K562 (cell line): ENCODE measurements around the gene MTREX. TPM values are rescaled to one million over a fixed set of nuclear protein-coding genes. Genes with fewer than 3 reads are reported as not detected.

Experiments
- ATAC-seq: fragments of 200-7000 bp; cut with Tn5 transposase; 3 replicates; pipeline ENCODE4 v1.9.1; 2020; ENCODE audit warnings: moderate library complexity
- BruUV-seq: library from RNA; stranded (reverse); fragments of 400-500 nt; replicated peaks from 2 replicates; lab custom pipeline; 2021; lab: Mats Ljungman, UMichigan
- CTCF ChIA-PET: fragments of 300-600 bp; formaldehyde crosslinking; extraction: SDS; loops from one replicate; lab custom pipeline; 2021; ENCODE audit warnings: low intra/inter-chr PET ratio; lab: Yijun Ruan, JAX
- POLR2A ChIA-PET: fragments of 300-600, 350-650 bp; sonication (Branson Sonifier 250); formaldehyde crosslinking; extraction: SDS; loops from one replicate; lab custom pipeline; 2021; ENCODE audit warnings: antibody characterized with exemption, inconsistent platforms; lab: Yijun Ruan, JAX
- DNase-seq, 4 experiments: peaks; one replicate each; pipeline versions ENCODE4 v3.0.0 to v3.0.0-alpha.2; 2011 to 2018; ENCODE audit warnings: low spot score in 3 of 4, mixed read lengths in 3 of 4; ENCODE audit errors: extremely low read depth in 1 of 4
- FAIRE-seq: peaks from 2 replicates; lab custom pipeline; 2011; peaks lifted over from hg19 to GRCh38; lab: Jason Lieb, UNC
- H2AFZ ChIP-seq: 2 replicates; pipeline ENCODE4 v1.6.0; 2011; ENCODE audit warnings: low read depth, low read length, control low read depth, inconsistent platforms
- H3K27ac ChIP-seq: fragments of 200-600 bp; 3 replicates; pipeline ENCODE4 v1.8.0; 2011; ENCODE audit warnings: low read depth, mild to moderate bottlenecking, control low read depth, inconsistent platforms, low read length, moderate library complexity, mixed read lengths; ENCODE audit errors: extremely low read depth
- H3K27me3 ChIP-seq, 2 experiments: fragments of 300-600 bp in 1 of 2; 2 replicates in 1 of 2; 3 replicates in 1 of 2; pipeline versions ENCODE4 v1.6.0 to v1.8.0; 2011; ENCODE audit warnings: inconsistent platforms in 2 of 2, low read length in 2 of 2, mild to moderate bottlenecking in 1 of 2, mixed read lengths in 1 of 2, moderate library complexity in 1 of 2; ENCODE audit not compliant: control insufficient read depth in 2 of 2, insufficient read depth in 2 of 2
- H3K36me3 ChIP-seq: fragments of 300-600 bp; 3 replicates; pipeline ENCODE4 v1.8.0; 2011; ENCODE audit warnings: mild to moderate bottlenecking, low read length, inconsistent platforms; ENCODE audit not compliant: control insufficient read depth, insufficient read depth
- H3K4me1 ChIP-seq, 2 experiments: fragments of 200-600 bp in 1 of 2; replicated peaks in 1 of 2; 2 replicates in 1 of 2; 3 replicates in 1 of 2; pipeline versions ENCODE4 v1.5.1 to v1.8.0; 2011; ENCODE audit warnings: inconsistent platforms in 2 of 2, low read length in 2 of 2, mild to moderate bottlenecking in 1 of 2, mixed read lengths in 1 of 2, moderate library complexity in 1 of 2; ENCODE audit not compliant: control insufficient read depth in 2 of 2, insufficient read depth in 2 of 2
- H3K4me2 ChIP-seq: 2 replicates; pipeline ENCODE4 v1.6.1; 2011; ENCODE audit warnings: low read length, control low read depth, inconsistent platforms, mixed read lengths; ENCODE audit not compliant: insufficient read depth
- H3K4me3 ChIP-seq: fragments of 200-600 bp; sonication (generic), shearing (Covaris generic); 2 replicates; pipeline ENCODE4 v1.5.1; 2016; ENCODE audit warnings: control low read depth, inconsistent platforms
- H3K79me2 ChIP-seq: fragments of 200-600 bp; 3 replicates; pipeline ENCODE4 v1.8.0; 2011; ENCODE audit warnings: low read length, inconsistent platforms; ENCODE audit not compliant: control insufficient read depth, insufficient read depth
- H3K9ac ChIP-seq, 2 experiments: 2 replicates each; pipeline versions ENCODE4 v1.6.0 to v1.6.1; 2011; ENCODE audit warnings: low read depth in 2 of 2, low read length in 2 of 2, control low read depth in 1 of 2, inconsistent platforms in 1 of 2, mild to moderate bottlenecking in 1 of 2, mixed read lengths in 1 of 2; ENCODE audit not compliant: insufficient read depth in 1 of 2
- H3K9me1 ChIP-seq: one replicate; pipeline ENCODE4 v1.6.0; 2011; ENCODE audit warnings: inconsistent platforms, mild to moderate bottlenecking, low read length, moderate library complexity; ENCODE audit not compliant: control insufficient read depth, insufficient read depth
- H3K9me3 ChIP-seq: replicated peaks from 2 replicates; pipeline ENCODE4 v1.5.1; 2011; ENCODE audit warnings: low read depth, low read length, inconsistent platforms; ENCODE audit not compliant: control insufficient read depth, insufficient read depth
- H4K20me1 ChIP-seq: replicated peaks from 2 replicates; pipeline ENCODE4 v1.6.1; 2011; ENCODE audit warnings: low read length, inconsistent platforms, mixed read lengths; ENCODE audit not compliant: control insufficient read depth, insufficient read depth
- ATF3 ChIP-seq, 2 experiments: fragments of 450-650 bp in 1 of 2; sonication (generic) in 1 of 2; formaldehyde crosslinking in 1 of 2; IDR thresholded peaks in 1 of 2; conservative IDR thresholded peaks in 1 of 2; 2 replicates each; pipeline versions ENCODE4 v1.6.1 to v1.8.1; 2016 to 2023; ENCODE audit warnings: mild to moderate bottlenecking in 2 of 2, moderate library complexity in 2 of 2, inconsistent platforms in 1 of 2, missing genetic modification reagents in 1 of 2
- CEBPG ChIP-seq, 3 experiments: fragments of 200-800 bp in 1 of 3; sonication (Bioruptor generic) in 1 of 3; sonication (generic) in 1 of 3; formaldehyde crosslinking in 1 of 3; IDR thresholded peaks in 2 of 3; conservative IDR thresholded peaks in 1 of 3; 2 replicates each; pipeline versions ENCODE4 v1.6.1 to v1.8.0; 2016 to 2022; ENCODE audit warnings: missing compliant biosample characterization in 2 of 3, missing genetic modification characterization in 2 of 3, mild to moderate bottlenecking in 1 of 3, missing genetic modification reagents in 1 of 3
- PHF8 ChIP-seq: fragments of 200-600 bp; sonication (generic); IDR thresholded peaks from 2 replicates; pipeline ENCODE4 v1.6.1; 2012; ENCODE audit warnings: mixed run types, mild to moderate bottlenecking, inconsistent platforms, low read length, moderate library complexity, borderline replicate concordance
- RBFOX2 ChIP-seq: fragments of 200-400 bp; formaldehyde crosslinking; IDR thresholded peaks from 2 replicates; pipeline ENCODE4 v1.6.1; 2017; ENCODE audit warnings: low read depth, mild to moderate bottlenecking, low read length, moderate library complexity
- RBM22 ChIP-seq: fragments of 200-400 bp; formaldehyde crosslinking; IDR thresholded peaks from 2 replicates; pipeline ENCODE4 v1.6.1; 2018; ENCODE audit warnings: low read length, low read depth; ENCODE audit not compliant: poor library complexity, severe bottlenecking
- WGBS: fragments of 100-300 bp; shearing (Covaris generic); methylation state at CpG from one replicate; pipeline ENCODE4 v1.1.6; 2016; ENCODE audit warnings: low coverage, mixed read lengths; ENCODE audit not compliant: insufficient coverage; ENCODE audit errors: missing lambda C conversion rate; 5-methylcytosine and 5-hydroxymethylcytosine counted together
- in situ Hi-C: fragments of 300-500 bp; cut with MboI; formaldehyde crosslinking; loops from 4 replicates; pipeline ENCODE4 v1.15.0; 2018; ENCODE audit warnings: inconsistent platforms, mixed read lengths
- intact Hi-C: fragments of 100-400 bp; cut with micrococcal nuclease; formaldehyde crosslinking; loops from 2 replicates; pipeline ENCODE4 v1.14.2; 2022
- polyA plus RNA-seq, 8 experiments: library from polyadenylated mRNA; depleted of rRNA in 4 of 8; stranded (reverse) in 5 of 8; unstranded in 3 of 8; fragments of >200 nt; fragmentation: Nextera tagmentation in 2 of 8; fragmentation: Illumina TruSeq in 1 of 8; extraction: Ambion mirVana in 2 of 8; extraction: Trizol in 1 of 8; gene quantifications; 2 replicates each; pipeline versions ENCODE4 v1.2.1 to v1.2.3, GENCODE V29; 2011 to 2014; ENCODE audit warnings: inconsistent platforms in 1 of 8, missing spikeins in 1 of 8
- total RNA-seq, 7 experiments: library from RNA; depleted of rRNA in 6 of 7; stranded (reverse); fragments of >200 nt in 6 of 7; fragmentation: Illumina TruSeq in 2 of 7; extraction: Trizol in 2 of 7; gene quantifications; 2 replicates each; pipeline versions ENCODE4 v1.2.1 to v1.2.3, GENCODE V29; 2011 to 2021; ENCODE audit warnings: low replicate concordance in 1 of 7
- TF ChIP-seq, protein P1 (sequence below): sonication (generic); formaldehyde crosslinking; IDR thresholded peaks from 2 replicates; pipeline ENCODE4 v1.8.0; 2023; ENCODE audit warnings: mild to moderate bottlenecking, missing genetic modification reagents

The MTREX gene
- total and polyA plus RNA-seq, 9 of the 15 experiments (the other 6 are each of a cell fraction or from before 2014, with no cell fraction given): 52.9 to 193 (median 150) TPM

- TF ChIP-seq, protein P1, sequence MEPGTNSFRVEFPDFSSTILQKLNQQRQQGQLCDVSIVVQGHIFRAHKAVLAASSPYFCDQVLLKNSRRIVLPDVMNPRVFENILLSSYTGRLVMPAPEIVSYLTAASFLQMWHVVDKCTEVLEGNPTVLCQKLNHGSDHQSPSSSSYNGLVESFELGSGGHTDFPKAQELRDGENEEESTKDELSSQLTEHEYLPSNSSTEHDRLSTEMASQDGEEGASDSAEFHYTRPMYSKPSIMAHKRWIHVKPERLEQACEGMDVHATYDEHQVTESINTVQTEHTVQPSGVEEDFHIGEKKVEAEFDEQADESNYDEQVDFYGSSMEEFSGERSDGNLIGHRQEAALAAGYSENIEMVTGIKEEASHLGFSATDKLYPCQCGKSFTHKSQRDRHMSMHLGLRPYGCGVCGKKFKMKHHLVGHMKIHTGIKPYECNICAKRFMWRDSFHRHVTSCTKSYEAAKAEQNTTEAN (CRISPR knock-in tag): no peak
- TF ChIP-seq RBFOX2 (no peak), RBM22 (no peak)
These were observed 556 bp downstream of the MTREX start (continued) for GRCh38 chr5:55308254-55308836.

DNA sequence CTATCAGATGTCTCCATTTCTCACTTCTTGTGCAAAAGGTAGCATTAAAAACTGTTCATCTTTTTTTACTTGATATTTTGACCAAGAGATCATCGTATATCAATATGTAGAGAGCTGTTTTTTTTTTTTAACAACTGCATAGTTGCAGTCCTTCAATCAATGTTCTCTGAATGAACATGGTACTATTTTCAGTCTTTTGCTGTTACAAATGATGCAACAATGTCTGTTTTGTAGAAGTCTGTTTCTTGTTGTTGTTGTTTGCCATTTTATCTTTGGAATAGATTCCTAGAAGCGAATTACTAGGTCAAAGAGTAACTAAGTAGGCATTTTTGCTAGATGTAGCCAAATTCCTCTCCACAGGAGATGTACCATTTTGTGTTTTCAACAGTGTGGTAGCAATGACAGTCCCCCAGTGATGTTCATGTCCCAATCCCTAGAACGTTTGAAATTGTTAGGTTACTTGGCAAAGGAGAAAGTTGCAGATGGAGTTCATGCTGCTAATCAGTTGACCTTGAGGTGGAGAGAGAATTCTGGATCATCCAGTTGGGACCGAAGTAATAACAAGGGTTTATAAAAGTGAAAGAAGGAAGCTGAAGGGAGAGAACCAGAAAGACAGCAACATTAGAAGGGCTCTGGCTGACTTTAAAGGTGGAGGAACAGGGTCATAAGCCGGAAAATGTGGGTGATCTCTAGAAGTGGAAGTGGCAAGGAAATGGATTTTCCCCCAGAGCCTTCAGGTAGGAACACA is 6.3 kb downstream of the MTREX start:
- H3K9me1 ChIP-seq: no peaks in the 10 kb centered on the region
- peaks cover 38% of the 10 kb centered on the region for H3K36me3 ChIP-seq
- FAIRE-seq (no peak), DNase-seq (no peak), ATAC-seq (no peak)
- WGBS: 73% methylated on average over 5 of the region's 5 CpGs
- H2AFZ ChIP-seq: no peak overlapping the region
- in situ Hi-C loops (no loop called here), intact Hi-C loops (no loop called here)
- TF ChIP-seq ATF3 (IDR thresholded peaks at IDR 0.05) (peak; percentile 58; the same call in 1 of the 2 replicates), ATF3 (CRISPR knock-in tag; conservative IDR thresholded peaks at IDR 0.05) (no peak), PHF8 (no peak), CEBPG (CRISPR knock-in tag; IDR thresholded peaks at IDR 0.05) (peak; percentile 34; the same call in 1 of the 2 replicates), CEBPG (tag; conservative IDR thresholded peaks at IDR 0.05 in 1 of 2, IDR thresholded peaks at IDR 0.05 in 1 of 2) (peak in 1 of 2 experiments; percentile 65; a peak in 2 of 4 replicates)
- peaks cover 0 to 9% of the 10 kb centered on the region in 2 experiments; a peak in 3 of 5 replicates for H3K4me1 ChIP-seq
- H3K9me3 ChIP-seq: peaks cover 4% of the 10 kb centered on the region; the same call in 1 of the 2 replicates
- no peaks in the 10 kb centered on the region for H4K20me1 ChIP-seq
- no peak overlapping the region for H3K27ac ChIP-seq
- CTCF ChIA-PET: no interaction called here
- H3K9ac ChIP-seq: no peak overlapping the region
- H3K4me3 ChIP-seq: no peak overlapping the region
- POLR2A ChIA-PET: no interaction called here
- H3K27me3 ChIP-seq: no peaks in the 10 kb centered on the region
- H3K79me2 ChIP-seq: peaks cover 99% of the 10 kb centered on the region
- BruUV-seq: no TSS peak
- H3K4me2 ChIP-seq: no peak overlapping the region
